HCT116 (cell line): ENCODE results near the gene PDE7B. TPM values are rescaled to one million over a fixed set of nuclear protein-coding genes. Genes with fewer than 3 reads are reported as not detected.

ENCODE experiments used
- ATAC-seq: fragments of 200-7000 bp; cut with Tn5 transposase; 2 replicates; pipeline ENCODE4 v1.9.1; 2020; ENCODE audit warnings: mild to moderate bottlenecking, moderate library complexity
- BruUV-seq: library from RNA; stranded (reverse); fragments of 400-500 nt; replicated peaks from 2 replicates; lab custom pipeline; 2021; lab: Mats Ljungman, UMichigan
- CTCF ChIA-PET: fragments of 300-600 bp; sonication (Branson Sonifier 250); formaldehyde crosslinking; loops from one replicate; lab custom pipeline; 2021; ENCODE audit warnings: antibody characterized with exemption; lab: Charles Lee
- POLR2A ChIA-PET: fragments of 300-600, 350-600 bp; sonication (Branson Sonifier 250); formaldehyde crosslinking; loops from one replicate; lab custom pipeline; 2021; ENCODE audit warnings: antibody characterized with exemption; lab: Charles Lee
- RAD21 ChIA-PET, 2 experiments: fragments of 300-600 bp; sonication (Branson Sonifier 250); formaldehyde crosslinking; loops; one replicate each; lab custom pipeline; 2023; ENCODE audit warnings: low total read pairs in 2 of 2; ENCODE audit not compliant: uncharacterized antibody in 2 of 2, unreplicated experiment in 2 of 2, low non-redundant PET in 1 of 2; lab: Charles Lee
- DNase-seq: peaks from one replicate; pipeline ENCODE4 v3.0.0-alpha.2; 2010; ENCODE audit warnings: low read depth, low spot score
- H2AFZ ChIP-seq: fragments of 200-600 bp; shearing (Covaris generic), sonication (generic); 2 replicates; pipeline ENCODE4 v1.6.1; 2017; ENCODE audit warnings: low read depth, mixed run types, mixed read lengths, antibody characterized with exemption, low read length; ENCODE audit not compliant: poor library complexity, severe bottlenecking
- H3K27ac ChIP-seq: 2 replicates; pipeline ENCODE4 v1.5.1; 2012; ENCODE audit warnings: low read depth, low read length
- H3K27me3 ChIP-seq: fragments of 200-600 bp; sonication (generic); 2 replicates; pipeline ENCODE4 v1.6.1; 2016; ENCODE audit warnings: mixed run types, low read length, mixed read lengths; ENCODE audit not compliant: insufficient read depth
- H3K36me3 ChIP-seq, 2 experiments: fragments of 200-500 bp in 1 of 2; fragments of 200-600 bp in 1 of 2; sonication (Bioruptor generic) in 1 of 2; sonication (generic) in 1 of 2; 2 replicates each; pipeline versions ENCODE4 v1.5.1 to v1.6.1; 2014 to 2016; ENCODE audit warnings: low read length in 2 of 2, inconsistent platforms in 1 of 2, mixed read lengths in 1 of 2, mixed run types in 1 of 2; ENCODE audit not compliant: insufficient read depth in 2 of 2, control insufficient read depth in 1 of 2
- H3K4me1 ChIP-seq, 2 experiments: fragments of 200-600 bp in 1 of 2; sonication (generic) in 1 of 2; 2 replicates each; pipeline versions ENCODE4 v1.5.1 to v1.6.1; 2012 to 2017; ENCODE audit warnings: low read length in 2 of 2, inconsistent platforms in 1 of 2, mild to moderate bottlenecking in 1 of 2, mixed read lengths in 1 of 2, mixed run types in 1 of 2, moderate library complexity in 1 of 2; ENCODE audit not compliant: insufficient read depth in 2 of 2, control insufficient read depth in 1 of 2
- H3K4me2 ChIP-seq: fragments of 200-600 bp; sonication (generic); 2 replicates; pipeline ENCODE4 v1.6.1; 2017; ENCODE audit warnings: mixed run types, low read length, mixed read lengths
- H3K4me3 ChIP-seq, 2 experiments: fragments of 200-600 bp in 1 of 2; sonication (generic) in 1 of 2; replicated peaks in 1 of 2; 2 replicates each; pipeline ENCODE4 v1.5.1; 2011 to 2016; ENCODE audit warnings: low read length in 2 of 2, control low read depth in 1 of 2, low read depth in 1 of 2, mild to moderate bottlenecking in 1 of 2, mixed read lengths in 1 of 2, mixed run types in 1 of 2
- H3K79me2 ChIP-seq: fragments of 200-600 bp; sonication (generic); 2 replicates; pipeline ENCODE4 v1.6.1; 2017; ENCODE audit warnings: mild to moderate bottlenecking, mixed run types, low read length, moderate library complexity, mixed read lengths; ENCODE audit not compliant: insufficient read depth
- H3K9ac ChIP-seq: fragments of 200-600 bp; sonication (generic); 2 replicates; pipeline ENCODE4 v1.6.1; 2016; ENCODE audit warnings: low read length, mixed read lengths
- H3K9me2 ChIP-seq: fragments of 200-600 bp; sonication (generic), shearing (Covaris generic); 2 replicates; pipeline ENCODE4 v1.6.1; 2017; ENCODE audit warnings: mixed run types, mild to moderate bottlenecking, moderate library complexity; ENCODE audit not compliant: insufficient read depth
- H3K9me3 ChIP-seq, 2 experiments: fragments of 200-500 bp in 1 of 2; fragments of 200-600 bp in 1 of 2; sonication (Bioruptor generic) in 1 of 2; sonication (generic) in 1 of 2; 2 replicates each; pipeline ENCODE4 v1.6.1; 2014 to 2017; ENCODE audit warnings: low read length in 2 of 2, mixed read lengths in 2 of 2, inconsistent platforms in 1 of 2, low read depth in 1 of 2, mild to moderate bottlenecking in 1 of 2, mixed run types in 1 of 2, moderate library complexity in 1 of 2; ENCODE audit not compliant: control insufficient read depth in 1 of 2, insufficient read depth in 1 of 2
- H4K20me1 ChIP-seq: fragments of 200-600 bp; sonication (generic), shearing (Covaris generic); 2 replicates; pipeline ENCODE4 v1.6.1; 2017; ENCODE audit warnings: mixed run types, mild to moderate bottlenecking, moderate library complexity; ENCODE audit not compliant: insufficient read depth
- CBX3 ChIP-seq: IDR thresholded peaks from 2 replicates; pipeline ENCODE4 v1.6.1; 2012; ENCODE audit warnings: low read depth
- EGR1 ChIP-seq: IDR thresholded peaks from 2 replicates; pipeline ENCODE4 v1.6.1; 2012; ENCODE audit warnings: low read depth
- JUND ChIP-seq: IDR thresholded peaks from 2 replicates; pipeline ENCODE4 v1.6.1; 2012
- POLR2A ChIP-seq: IDR thresholded peaks from 2 replicates; pipeline ENCODE4 v1.7.0; 2011; ENCODE audit warnings: borderline replicate concordance; ENCODE audit not compliant: insufficient read depth, insufficient read length; ENCODE audit errors: extremely low read depth
- TCF7L2 ChIP-seq: IDR thresholded peaks from 2 replicates; pipeline ENCODE4 v1.7.0; 2011; ENCODE audit warnings: borderline replicate concordance, inconsistent platforms; ENCODE audit not compliant: insufficient read depth, insufficient read length; ENCODE audit errors: extremely low read depth
- YY1 ChIP-seq: IDR thresholded peaks from 2 replicates; pipeline ENCODE4 v1.6.1; 2011; ENCODE audit warnings: low read length, low read depth, moderate library complexity, mild to moderate bottlenecking; ENCODE audit not compliant: insufficient replicate concordance; ENCODE audit errors: extremely low read depth
- intact Hi-C: fragments of 100-400 bp; cut with micrococcal nuclease; formaldehyde crosslinking; loops from 2 replicates; pipeline ENCODE4 v1.10.0; 2022
- total RNA-seq: library from RNA; stranded (reverse); gene quantifications from one replicate; pipeline ENCODE4 v1.2.1, GENCODE V29; 2021; ENCODE audit not compliant: unreplicated experiment
- TF ChIP-seq, protein P1 (sequence below): IDR thresholded peaks from 2 replicates; pipeline ENCODE4 v1.6.1; 2012; ENCODE audit warnings: low read depth
- TF ChIP-seq, protein P2 (sequence below): IDR thresholded peaks from 2 replicates; pipeline ENCODE4 v1.6.1; 2011; ENCODE audit warnings: mild to moderate bottlenecking, low read length, moderate library complexity; ENCODE audit not compliant: insufficient replicate concordance; ENCODE audit errors: extremely low read depth
- TF ChIP-seq, protein P3 (sequence below), 3 experiments: fragments of 200-600 bp in 1 of 3; sonication (generic) in 1 of 3; IDR thresholded peaks in 2 of 3; conservative IDR thresholded peaks in 1 of 3; 2 replicates each; pipeline ENCODE4 v1.5.1; 2012 to 2017; ENCODE audit warnings: low read depth in 2 of 3, low read length in 2 of 3, antibody characterized with exemption in 1 of 3, borderline replicate concordance in 1 of 3, control low read depth in 1 of 3, mild to moderate bottlenecking in 1 of 3, mixed read lengths in 1 of 3, mixed run types in 1 of 3, moderate library complexity in 1 of 3; ENCODE audit not compliant: insufficient read depth in 1 of 3

PDE7B gene
- total RNA-seq, 1 experiment from 2014 or later = 0.61 TPM

DNA sequence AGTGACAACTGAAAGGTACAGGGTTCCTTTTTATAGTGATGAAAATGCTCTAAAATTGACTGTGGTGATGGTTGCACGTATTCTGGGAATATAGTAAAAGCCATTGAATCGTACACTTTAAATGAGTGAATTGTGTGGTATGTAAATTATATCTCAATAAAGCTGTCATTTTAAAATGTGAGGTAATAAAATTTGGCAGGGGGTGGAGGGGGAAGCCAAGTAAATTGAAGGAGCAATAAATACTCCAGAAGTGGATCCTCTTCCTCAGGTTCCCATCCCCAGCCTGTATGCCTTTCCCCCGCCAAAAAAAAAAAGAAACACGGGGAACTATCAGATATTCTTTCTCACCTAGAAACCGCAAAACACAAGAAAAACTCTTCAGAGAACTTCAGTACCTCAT, 237.2 kb downstream of the PDE7B start:
- Histone ChIP-seq H3K4me3 (no peak overlapping the region), H3K4me2 (no peak overlapping the region), H3K9me3 (no peaks in the 10 kb centered on the region), H3K9ac (no peak overlapping the region), H3K36me3 (no peaks in the 10 kb centered on the region), H4K20me1 (no peaks in the 10 kb centered on the region), H2AFZ (no peak overlapping the region), H3K9me2 (no peaks in the 10 kb centered on the region), H3K4me1 (no peaks in the 10 kb centered on the region), H3K27ac (no peak overlapping the region), H3K27me3 (no peaks in the 10 kb centered on the region), H3K79me2 (no peaks in the 10 kb centered on the region)
- no peak for DNase-seq
- ATAC-seq = no peak
- intact Hi-C loops = no loop called here
- ChIA-PET RAD21 (no interaction called here), CTCF (no interaction called here), POLR2A (no interaction called here)
- TF ChIP-seq JUND (no peak), POLR2A (no peak), TCF7L2 (no peak)
- no TSS peak for BruUV-seq

DNA sequence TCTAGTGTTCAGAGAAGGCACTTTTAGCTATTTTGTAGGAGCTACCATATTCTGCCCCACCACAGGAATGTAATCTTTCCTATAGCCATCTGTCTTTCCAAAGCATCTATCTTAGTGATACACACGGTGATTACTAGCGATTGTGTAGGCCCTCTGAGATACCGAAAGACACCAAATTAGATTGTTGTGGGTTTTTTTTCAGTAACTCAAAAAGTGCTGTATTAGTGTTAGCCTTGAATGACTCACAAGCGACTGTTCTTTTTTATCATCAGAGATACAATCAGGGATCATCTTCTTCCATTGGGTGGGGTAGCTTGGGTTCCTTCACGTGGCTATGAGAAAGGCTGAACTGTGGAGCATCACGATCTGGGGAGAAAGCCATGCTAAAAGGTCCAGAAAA, 238.4 kb downstream of the PDE7B start:
- Histone ChIP-seq H3K9me3 (no peaks in the 10 kb centered on the region), H2AFZ (no peak overlapping the region), H3K27me3 (no peaks in the 10 kb centered on the region), H3K27ac (no peak overlapping the region), H3K4me3 (no peak overlapping the region), H3K9me2 (no peaks in the 10 kb centered on the region), H3K4me2 (no peak overlapping the region), H4K20me1 (no peaks in the 10 kb centered on the region), H3K9ac (no peak overlapping the region), H3K36me3 (no peaks in the 10 kb centered on the region), H3K79me2 (no peaks in the 10 kb centered on the region)
- ChIA-PET CTCF (no interaction called here), RAD21 (no interaction called here)
- no peak for ATAC-seq
- DNase-seq = no peak
- intact Hi-C loops = no loop called here
- no TSS peak for BruUV-seq
- TF ChIP-seq EGR1 = no peak
- TF ChIP-seq POLR2A = no peak
- TF ChIP-seq, protein P1, sequence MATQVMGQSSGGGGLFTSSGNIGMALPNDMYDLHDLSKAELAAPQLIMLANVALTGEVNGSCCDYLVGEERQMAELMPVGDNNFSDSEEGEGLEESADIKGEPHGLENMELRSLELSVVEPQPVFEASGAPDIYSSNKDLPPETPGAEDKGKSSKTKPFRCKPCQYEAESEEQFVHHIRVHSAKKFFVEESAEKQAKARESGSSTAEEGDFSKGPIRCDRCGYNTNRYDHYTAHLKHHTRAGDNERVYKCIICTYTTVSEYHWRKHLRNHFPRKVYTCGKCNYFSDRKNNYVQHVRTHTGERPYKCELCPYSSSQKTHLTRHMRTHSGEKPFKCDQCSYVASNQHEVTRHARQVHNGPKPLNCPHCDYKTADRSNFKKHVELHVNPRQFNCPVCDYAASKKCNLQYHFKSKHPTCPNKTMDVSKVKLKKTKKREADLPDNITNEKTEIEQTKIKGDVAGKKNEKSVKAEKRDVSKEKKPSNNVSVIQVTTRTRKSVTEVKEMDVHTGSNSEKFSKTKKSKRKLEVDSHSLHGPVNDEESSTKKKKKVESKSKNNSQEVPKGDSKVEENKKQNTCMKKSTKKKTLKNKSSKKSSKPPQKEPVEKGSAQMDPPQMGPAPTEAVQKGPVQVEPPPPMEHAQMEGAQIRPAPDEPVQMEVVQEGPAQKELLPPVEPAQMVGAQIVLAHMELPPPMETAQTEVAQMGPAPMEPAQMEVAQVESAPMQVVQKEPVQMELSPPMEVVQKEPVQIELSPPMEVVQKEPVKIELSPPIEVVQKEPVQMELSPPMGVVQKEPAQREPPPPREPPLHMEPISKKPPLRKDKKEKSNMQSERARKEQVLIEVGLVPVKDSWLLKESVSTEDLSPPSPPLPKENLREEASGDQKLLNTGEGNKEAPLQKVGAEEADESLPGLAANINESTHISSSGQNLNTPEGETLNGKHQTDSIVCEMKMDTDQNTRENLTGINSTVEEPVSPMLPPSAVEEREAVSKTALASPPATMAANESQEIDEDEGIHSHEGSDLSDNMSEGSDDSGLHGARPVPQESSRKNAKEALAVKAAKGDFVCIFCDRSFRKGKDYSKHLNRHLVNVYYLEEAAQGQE = no peak
- TF ChIP-seq, protein P2, sequence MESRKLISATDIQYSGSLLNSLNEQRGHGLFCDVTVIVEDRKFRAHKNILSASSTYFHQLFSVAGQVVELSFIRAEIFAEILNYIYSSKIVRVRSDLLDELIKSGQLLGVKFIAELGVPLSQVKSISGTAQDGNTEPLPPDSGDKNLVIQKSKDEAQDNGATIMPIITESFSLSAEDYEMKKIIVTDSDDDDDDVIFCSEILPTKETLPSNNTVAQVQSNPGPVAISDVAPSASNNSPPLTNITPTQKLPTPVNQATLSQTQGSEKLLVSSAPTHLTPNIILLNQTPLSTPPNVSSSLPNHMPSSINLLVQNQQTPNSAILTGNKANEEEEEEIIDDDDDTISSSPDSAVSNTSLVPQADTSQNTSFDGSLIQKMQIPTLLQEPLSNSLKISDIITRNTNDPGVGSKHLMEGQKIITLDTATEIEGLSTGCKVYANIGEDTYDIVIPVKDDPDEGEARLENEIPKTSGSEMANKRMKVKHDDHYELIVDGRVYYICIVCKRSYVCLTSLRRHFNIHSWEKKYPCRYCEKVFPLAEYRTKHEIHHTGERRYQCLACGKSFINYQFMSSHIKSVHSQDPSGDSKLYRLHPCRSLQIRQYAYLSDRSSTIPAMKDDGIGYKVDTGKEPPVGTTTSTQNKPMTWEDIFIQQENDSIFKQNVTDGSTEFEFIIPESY = no peak
- TF ChIP-seq, protein P3, sequence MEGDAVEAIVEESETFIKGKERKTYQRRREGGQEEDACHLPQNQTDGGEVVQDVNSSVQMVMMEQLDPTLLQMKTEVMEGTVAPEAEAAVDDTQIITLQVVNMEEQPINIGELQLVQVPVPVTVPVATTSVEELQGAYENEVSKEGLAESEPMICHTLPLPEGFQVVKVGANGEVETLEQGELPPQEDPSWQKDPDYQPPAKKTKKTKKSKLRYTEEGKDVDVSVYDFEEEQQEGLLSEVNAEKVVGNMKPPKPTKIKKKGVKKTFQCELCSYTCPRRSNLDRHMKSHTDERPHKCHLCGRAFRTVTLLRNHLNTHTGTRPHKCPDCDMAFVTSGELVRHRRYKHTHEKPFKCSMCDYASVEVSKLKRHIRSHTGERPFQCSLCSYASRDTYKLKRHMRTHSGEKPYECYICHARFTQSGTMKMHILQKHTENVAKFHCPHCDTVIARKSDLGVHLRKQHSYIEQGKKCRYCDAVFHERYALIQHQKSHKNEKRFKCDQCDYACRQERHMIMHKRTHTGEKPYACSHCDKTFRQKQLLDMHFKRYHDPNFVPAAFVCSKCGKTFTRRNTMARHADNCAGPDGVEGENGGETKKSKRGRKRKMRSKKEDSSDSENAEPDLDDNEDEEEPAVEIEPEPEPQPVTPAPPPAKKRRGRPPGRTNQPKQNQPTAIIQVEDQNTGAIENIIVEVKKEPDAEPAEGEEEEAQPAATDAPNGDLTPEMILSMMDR (IDR thresholded peaks at IDR 0.05 in 2 of 3, conservative IDR thresholded peaks at IDR 0.05 in 1 of 3; ENCODE audit: borderline replicate concordance in 1 of 3, insufficient read depth in 1 of 3, low read depth in 2 of 3, low read length in 2 of 3) = no peak
- TF ChIP-seq CBX3 = no peak
- no peak for TF ChIP-seq YY1
- TF ChIP-seq, all 23 proteins: peak for 0
- POLR2A ChIA-PET = no interaction called here
- no peaks in the 10 kb centered on the region for H3K4me1 ChIP-seq
